Ishikawa (cell line): Measurements from ENCODE around the gene BRWD1.

Source experiments
- CEBPB ChIP-seq: IDR thresholded peaks from 2 replicates; pipeline ENCODE4 v1.6.1; 2012
- CREB1 ChIP-seq: IDR thresholded peaks from 2 replicates; pipeline ENCODE4 v1.6.1; 2012; ENCODE audit warnings: low read depth
- EGR1 ChIP-seq: IDR thresholded peaks from 2 replicates; pipeline ENCODE4 v1.6.1; 2012
- EP300 ChIP-seq: IDR thresholded peaks from 2 replicates; pipeline ENCODE4 v1.6.1; 2012; ENCODE audit warnings: borderline replicate concordance
- FOXM1 ChIP-seq: IDR thresholded peaks from 2 replicates; pipeline ENCODE4 v1.6.1; 2012; ENCODE audit warnings: low read depth, borderline replicate concordance
- MAX ChIP-seq: IDR thresholded peaks from 2 replicates; pipeline ENCODE4 v1.6.1; 2012
- NFIC ChIP-seq: IDR thresholded peaks from 2 replicates; pipeline ENCODE4 v1.6.1; 2012
- RAD21 ChIP-seq: IDR thresholded peaks from 2 replicates; pipeline ENCODE4 v1.6.1; 2012; ENCODE audit warnings: low read depth
- REST ChIP-seq: IDR thresholded peaks from 2 replicates; pipeline ENCODE4 v1.6.1; 2012; ENCODE audit warnings: low read depth, mild to moderate bottlenecking
- TAF1 ChIP-seq: IDR thresholded peaks from 2 replicates; pipeline ENCODE4 v1.6.1; 2012; ENCODE audit warnings: low read depth, mild to moderate bottlenecking
- TCF12 ChIP-seq: IDR thresholded peaks from 2 replicates; pipeline ENCODE4 v1.6.1; 2012; ENCODE audit warnings: low read depth
- TEAD4 ChIP-seq: IDR thresholded peaks from 2 replicates; pipeline ENCODE4 v1.6.1; 2012
- USF1 ChIP-seq: IDR thresholded peaks from 2 replicates; pipeline ENCODE4 v1.6.1; 2012
- YY1 ChIP-seq: IDR thresholded peaks from 2 replicates; pipeline ENCODE4 v1.6.1; 2012; ENCODE audit warnings: low read depth
- ZBTB7A ChIP-seq: IDR thresholded peaks from 2 replicates; pipeline ENCODE4 v1.6.1; 2012; ENCODE audit warnings: low read depth

The BRWD1 gene

GRCh38 chr21:39159342-39160063 lies 153.9 kb downstream of the BRWD1 start:
- TF ChIP-seq CEBPB: no peak
- no peak for TF ChIP-seq RAD21
- TF ChIP-seq USF1: no peak
- TF ChIP-seq YY1: no peak
- TF ChIP-seq TEAD4: no peak
- no peak for TF ChIP-seq FOXM1
- TF ChIP-seq TAF1: no peak
- TF ChIP-seq TCF12: no peak
- no peak for TF ChIP-seq REST
- TF ChIP-seq MAX: no peak
- TF ChIP-seq EP300: no peak
- no peak for TF ChIP-seq NFIC
- no peak for TF ChIP-seq CREB1
- no peak for TF ChIP-seq ZBTB7A
- no peak for TF ChIP-seq EGR1

- no peak for TF ChIP-seq ZBTB7A
- no peak for TF ChIP-seq USF1
- TF ChIP-seq EP300: no peak
- TF ChIP-seq CREB1: no peak
- TF ChIP-seq REST: no peak
- no peak for TF ChIP-seq NFIC
- no peak for TF ChIP-seq FOXM1
- TF ChIP-seq EGR1: no peak
- TF ChIP-seq RAD21: no peak
- no peak for TF ChIP-seq CEBPB
- no peak for TF ChIP-seq TAF1
- no peak for TF ChIP-seq YY1
- no peak for TF ChIP-seq MAX
- no peak for TF ChIP-seq TEAD4
- TF ChIP-seq TCF12: no peak
These were observed 157.4 kb downstream of the BRWD1 start for GRCh38 chr21:39156024-39156423.

- TF ChIP-seq YY1 (no peak), FOXM1 (no peak), CREB1 (no peak)
These were observed 157.9 kb downstream of the BRWD1 start for GRCh38 chr21:39155578-39155977.

- no peak for TF ChIP-seq CREB1
- no peak for TF ChIP-seq YY1
- no peak for TF ChIP-seq TCF12
- TF ChIP-seq RAD21: no peak
- TF ChIP-seq EP300: no peak
- no peak for TF ChIP-seq FOXM1
- no peak for TF ChIP-seq TEAD4
- no peak for TF ChIP-seq TAF1
- TF ChIP-seq MAX: no peak
These were observed 159.6 kb downstream of the BRWD1 start for GRCh38 chr21:39153842-39154241.

GRCh38 chr21:39153373-39153772 lies 160.1 kb downstream of the BRWD1 start:
- TF ChIP-seq FOXM1 (no peak), NFIC (no peak), MAX (no peak), CREB1 (no peak), TCF12 (no peak), ZBTB7A (no peak), REST (no peak), RAD21 (peak; percentile 42)
